ENCODE measurements around the gene CCDC73. TPM values are rescaled to one million over a fixed set of nuclear protein-coding genes. Genes with fewer than 3 reads are reported as not detected.
A peak's percentile ranks its signal among the peaks of the same experiment; 100 is the strongest.

The CCDC73 gene
- total RNA-seq, 4 donors from 2014 or later = not detected

GRCh38 chr11:32817181-32817851 is 22.9 kb upstream of the CCDC73 start:
- 87% methylated on average over 4 of the region's 4 CpGs for WGBS
- no peaks in the 10 kb centered on the region for H3K36me3 ChIP-seq
- intact Hi-C loops (cut with DNase I) = no loop called here
- H3K27me3 ChIP-seq = no peaks in the 10 kb centered on the region
- TF ChIP-seq POLR2AphosphoS5 (IDR thresholded peaks at IDR 0.05) (no peak), EP300 (IDR thresholded peaks at IDR 0.05) (no peak), POLR2A (IDR thresholded peaks at IDR 0.05; ENCODE audit: low read depth) (no peak)
- TF ChIP-seq, protein P1, sequence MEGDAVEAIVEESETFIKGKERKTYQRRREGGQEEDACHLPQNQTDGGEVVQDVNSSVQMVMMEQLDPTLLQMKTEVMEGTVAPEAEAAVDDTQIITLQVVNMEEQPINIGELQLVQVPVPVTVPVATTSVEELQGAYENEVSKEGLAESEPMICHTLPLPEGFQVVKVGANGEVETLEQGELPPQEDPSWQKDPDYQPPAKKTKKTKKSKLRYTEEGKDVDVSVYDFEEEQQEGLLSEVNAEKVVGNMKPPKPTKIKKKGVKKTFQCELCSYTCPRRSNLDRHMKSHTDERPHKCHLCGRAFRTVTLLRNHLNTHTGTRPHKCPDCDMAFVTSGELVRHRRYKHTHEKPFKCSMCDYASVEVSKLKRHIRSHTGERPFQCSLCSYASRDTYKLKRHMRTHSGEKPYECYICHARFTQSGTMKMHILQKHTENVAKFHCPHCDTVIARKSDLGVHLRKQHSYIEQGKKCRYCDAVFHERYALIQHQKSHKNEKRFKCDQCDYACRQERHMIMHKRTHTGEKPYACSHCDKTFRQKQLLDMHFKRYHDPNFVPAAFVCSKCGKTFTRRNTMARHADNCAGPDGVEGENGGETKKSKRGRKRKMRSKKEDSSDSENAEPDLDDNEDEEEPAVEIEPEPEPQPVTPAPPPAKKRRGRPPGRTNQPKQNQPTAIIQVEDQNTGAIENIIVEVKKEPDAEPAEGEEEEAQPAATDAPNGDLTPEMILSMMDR (IDR thresholded peaks at IDR 0.05) = no peak
- H3K9me3 ChIP-seq = no peaks in the 10 kb centered on the region
- no peak overlapping the region for H3K4me3 ChIP-seq
- DNase-seq (ENCODE audit: extremely low spot score) = no peak
- H3K27ac ChIP-seq (replicated peaks in 1 of 4) = no peak overlapping the region
- no peaks in the 10 kb centered on the region for H3K4me1 ChIP-seq

- intact Hi-C loops (cut with DNase I) = no loop called here
- no peaks in the 10 kb centered on the region for H3K4me1 ChIP-seq
- TF ChIP-seq, protein P1 (IDR thresholded peaks at IDR 0.05) = peak; percentile 39 to 55 (median 46)
- no peak for TF ChIP-seq EP300 (IDR thresholded peaks at IDR 0.05)
- no peaks in the 10 kb centered on the region for H3K27me3 ChIP-seq
- no peak for DNase-seq (ENCODE audit: extremely low spot score)
- H3K27ac ChIP-seq (replicated peaks in 1 of 4) = no peak overlapping the region
- no peaks in the 10 kb centered on the region for H3K36me3 ChIP-seq
- H3K9me3 ChIP-seq = no peaks in the 10 kb centered on the region
- H3K4me3 ChIP-seq = no peak overlapping the region
- 18% methylated on average over 3 of the region's 3 CpGs for WGBS
Measured at GRCh38 chr11:32809313-32809712, 14.9 kb upstream of the CCDC73 start.

- no peak for DNase-seq (ENCODE audit: extremely low spot score)
- WGBS = 89% methylated on average over 3 of the region's 3 CpGs
- Histone ChIP-seq H3K36me3 (no peaks in the 10 kb centered on the region), H3K27me3 (no peaks in the 10 kb centered on the region), H3K4me3 (no peak overlapping the region), H3K27ac (replicated peaks in 1 of 4) (no peak overlapping the region), H3K9me3 (no peaks in the 10 kb centered on the region), H3K4me1 (peaks cover 0 to 8% (median 5%) of the 10 kb centered on the region in 4 donors)
- intact Hi-C loops (cut with DNase I) = no loop called here
- TF ChIP-seq POLR2A (IDR thresholded peaks at IDR 0.05; ENCODE audit: low read depth) (no peak), EP300 (IDR thresholded peaks at IDR 0.05) (no peak), POLR2AphosphoS5 (IDR thresholded peaks at IDR 0.05) (no peak)
- TF ChIP-seq, protein P1 (IDR thresholded peaks at IDR 0.05) = no peak
Measured at GRCh38 chr11:32796425-32796824, 2.0 kb upstream of the CCDC73 start.

DNA sequence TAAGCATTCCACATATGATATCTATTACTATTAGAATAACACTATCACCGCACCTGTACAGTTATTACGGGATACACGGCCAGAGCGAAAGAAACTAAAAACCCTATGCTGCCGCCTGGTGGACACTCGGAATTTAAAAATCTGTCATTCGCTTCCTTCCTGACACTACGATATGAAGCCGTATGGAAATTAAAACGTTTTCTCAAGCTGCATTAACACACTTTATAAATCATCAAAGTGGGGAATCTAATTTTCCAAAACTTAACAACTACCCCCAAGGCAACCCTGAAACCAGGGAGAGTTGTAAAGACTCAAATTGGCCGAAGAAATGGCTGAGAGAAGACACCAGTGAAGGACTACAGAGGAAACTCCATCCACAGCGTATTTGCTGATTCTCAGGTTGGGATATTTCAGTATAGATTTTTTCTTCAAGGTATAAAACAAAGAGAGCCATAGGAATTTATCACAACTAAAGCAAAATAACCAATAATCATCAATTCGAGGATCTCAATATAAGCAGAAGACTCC is 1.4 kb downstream of the CCDC73 start:
- Histone ChIP-seq H3K27me3 (peaks cover 0 to 4% (median 0%) of the 10 kb centered on the region in 4 donors), H3K4me1 (peaks cover 0 to 8% (median 5%) of the 10 kb centered on the region in 4 donors), H3K36me3 (no peaks in the 10 kb centered on the region), H3K27ac (replicated peaks in 1 of 4) (no peak overlapping the region), H3K9me3 (no peaks in the 10 kb centered on the region), H3K4me3 (peak overlapping the region; percentile 3 to 38 (median 26))
- intact Hi-C loops (cut with DNase I) = loop anchor here (5.0 kb wide), 1 partner anchor 466 kb away; no protein-coding TSS in a partner anchor
- DNase-seq (ENCODE audit: extremely low spot score) = no peak
- TF ChIP-seq, protein P1 (IDR thresholded peaks at IDR 0.05) = peak; percentile 57 to 66 (median 60)
- TF ChIP-seq EP300 (IDR thresholded peaks at IDR 0.05) = no peak
- TF ChIP-seq POLR2AphosphoS5 (IDR thresholded peaks at IDR 0.05) = no peak
- no peak for TF ChIP-seq POLR2A (IDR thresholded peaks at IDR 0.05; ENCODE audit: low read depth)
- 17% methylated on average over 13 of the region's 13 CpGs for WGBS

Data from esophagus muscularis mucosa (tissue), 4 donors.